Muscle of leg (tissue), 11 donors: ENCODE measurements around the gene HRH1. TPM values are rescaled to one million over a fixed set of nuclear protein-coding genes. Genes with fewer than 3 reads are reported as not detected.
A peak's percentile ranks its signal among the peaks of the same experiment; 100 is the strongest.
"Not testable (repeated sequence)": the region's sequence is repeated elsewhere in the genome, so short reads cannot be mapped to it uniquely, and the experiment has no call there.

Experiments
- DNase-seq: peaks from one replicate; pipeline ENCODE4 v3.0.0; 2013
- H3K27ac ChIP-seq: one replicate; pipeline ENCODE4 v1.5.1; 2013; ENCODE audit warnings: mild to moderate bottlenecking, low read length, control low read depth
- H3K27me3 ChIP-seq: one replicate; pipeline ENCODE4 v1.6.1; 2013; ENCODE audit warnings: low read length; ENCODE audit not compliant: control insufficient read depth, insufficient read depth
- H3K36me3 ChIP-seq: one replicate; pipeline ENCODE4 v1.6.1; 2013; ENCODE audit warnings: low read length; ENCODE audit not compliant: control insufficient read depth, insufficient read depth
- H3K4me1 ChIP-seq: one replicate; pipeline ENCODE4 v1.6.1; 2013; ENCODE audit warnings: low read length; ENCODE audit not compliant: control insufficient read depth, insufficient read depth
- H3K4me3 ChIP-seq: one replicate; pipeline ENCODE4 v1.5.1; 2013; ENCODE audit warnings: low read length, control low read depth
- H3K9me3 ChIP-seq: replicated peaks from 2 replicates; pipeline ENCODE4 v1.6.1; 2013; ENCODE audit warnings: low read depth, low read length; ENCODE audit not compliant: control insufficient read depth
- WGBS: methylation state at CpG from one replicate; pipeline ENCODE4 v1.1.5; 2013; ENCODE audit warnings: missing lambda C conversion rate; ENCODE audit not compliant: insufficient coverage; 5-methylcytosine and 5-hydroxymethylcytosine counted together
- polyA plus RNA-seq, 8 donors: library from polyadenylated mRNA; unstranded; fragments of 120-200 nt; gene quantifications; one replicate each; pipeline versions ENCODE4 v1.2.1 to v1.2.3, GENCODE V29; 2013; ENCODE audit warnings: inconsistent platforms in 1 of 8, low replicate concordance in 1 of 8; ENCODE audit not compliant: insufficient read length in 8 of 8, insufficient read depth in 1 of 8
- total RNA-seq: library from RNA; stranded (reverse); fragments of 120-200 nt; gene quantifications from one replicate; pipeline ENCODE4 v1.2.4, GENCODE V29; 2013

HRH1 gene
- total and polyA plus RNA-seq, 9 donors = 1.6 to 6.2 (median 3.2) TPM

DNA sequence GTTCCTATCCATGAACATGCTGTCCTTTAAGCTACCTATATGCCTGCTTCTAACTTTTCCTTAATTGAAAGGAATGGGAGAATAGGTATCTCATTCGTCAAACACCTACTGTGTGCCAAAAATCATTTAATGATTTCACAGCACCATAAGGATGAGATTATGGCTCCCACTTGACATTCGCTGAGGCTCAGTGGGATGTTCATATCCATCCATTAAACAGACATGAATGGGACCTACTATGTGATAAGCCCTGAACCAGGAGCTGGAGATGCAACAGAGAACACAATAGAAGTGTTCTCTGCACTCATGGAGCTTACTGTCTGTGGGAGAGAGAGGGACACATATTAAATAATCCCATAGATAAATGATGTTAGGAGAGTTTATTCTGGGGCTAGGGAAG, 49.7 kb downstream of the HRH1 start:
- no peaks in the 10 kb centered on the region for H3K9me3 ChIP-seq
- no peaks in the 10 kb centered on the region for H3K27me3 ChIP-seq
- no peak overlapping the region for H3K4me3 ChIP-seq
- no CpG with 5 or more reads among the region's 2 CpGs for WGBS
- no peaks in the 10 kb centered on the region for H3K36me3 ChIP-seq
- H3K27ac ChIP-seq = no peak overlapping the region
- peaks cover 20% of the 10 kb centered on the region for H3K4me1 ChIP-seq
- DNase-seq = no peak

DNA sequence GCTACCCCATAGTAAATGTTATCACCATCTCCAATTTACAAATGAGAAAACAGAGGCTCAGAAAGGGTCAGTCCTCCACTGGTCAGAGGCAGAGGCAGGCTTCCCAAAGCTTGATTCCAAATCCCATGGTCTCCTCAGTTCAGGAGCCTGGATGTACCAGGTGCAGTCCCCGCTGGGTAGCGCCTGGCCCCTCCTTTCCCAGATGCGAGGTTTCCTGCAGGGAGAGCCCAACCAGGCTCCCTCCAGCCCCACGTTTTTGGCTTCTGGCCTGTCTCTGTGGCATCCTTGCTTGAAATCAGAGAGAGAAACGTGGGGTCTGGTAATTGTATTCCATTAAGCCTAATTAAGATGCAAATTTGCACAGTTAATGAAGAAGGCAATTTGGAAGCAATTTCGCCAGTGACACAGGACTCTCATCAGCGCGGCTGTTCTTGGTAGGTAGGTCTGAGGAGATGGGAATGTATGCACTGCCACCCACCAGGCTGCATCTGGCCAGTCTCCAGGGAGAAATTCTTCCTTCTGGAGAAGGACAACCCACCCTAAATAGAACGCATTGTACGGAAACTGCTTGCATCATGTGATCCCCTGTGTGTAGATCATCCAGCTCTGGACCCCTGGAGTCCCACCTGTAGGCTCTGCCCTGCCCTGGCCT, 50.5 kb downstream of the HRH1 start:
- no peak for DNase-seq

DNA sequence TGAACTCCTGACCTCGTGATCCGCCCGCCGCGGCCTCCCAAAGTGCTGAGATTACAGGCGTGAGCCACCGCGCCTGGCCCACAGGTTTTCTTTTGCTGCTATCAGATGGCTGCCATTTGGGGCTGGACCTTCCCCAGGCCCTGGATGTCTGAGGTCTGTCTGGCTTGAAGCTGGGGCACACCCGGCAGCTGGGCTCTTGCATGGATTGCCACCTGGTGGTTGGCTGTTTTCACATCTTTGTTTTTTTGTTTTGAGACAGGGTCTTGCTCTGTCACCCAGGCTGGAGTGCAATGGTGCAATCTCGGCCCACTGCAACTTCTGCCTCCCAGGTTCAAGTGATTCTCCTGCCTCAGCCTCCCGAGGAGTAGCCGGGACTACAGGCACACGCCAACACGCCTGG, 51.6 kb downstream of the HRH1 start:
- H3K4me3 ChIP-seq, H3K27me3 ChIP-seq, H3K9me3 ChIP-seq, H3K36me3 ChIP-seq, H3K27ac ChIP-seq, DNase-seq: not testable (repeated sequence)
- 85% methylated on average over 9 of the region's 14 CpGs for WGBS
- peaks cover 20% of the 10 kb centered on the region for H3K4me1 ChIP-seq

More for the DNA sequence above, 50.5 kb downstream of the HRH1 start:
- Histone ChIP-seq H3K27me3 (no peaks in the 10 kb centered on the region), H3K4me1 (peaks cover 20% of the 10 kb centered on the region), H3K36me3 (no peaks in the 10 kb centered on the region), H3K27ac (no peak overlapping the region), H3K9me3 (no peaks in the 10 kb centered on the region), H3K4me3 (no peak overlapping the region)
- WGBS = 14% methylated on average over 4 of the region's 10 CpGs

DNA sequence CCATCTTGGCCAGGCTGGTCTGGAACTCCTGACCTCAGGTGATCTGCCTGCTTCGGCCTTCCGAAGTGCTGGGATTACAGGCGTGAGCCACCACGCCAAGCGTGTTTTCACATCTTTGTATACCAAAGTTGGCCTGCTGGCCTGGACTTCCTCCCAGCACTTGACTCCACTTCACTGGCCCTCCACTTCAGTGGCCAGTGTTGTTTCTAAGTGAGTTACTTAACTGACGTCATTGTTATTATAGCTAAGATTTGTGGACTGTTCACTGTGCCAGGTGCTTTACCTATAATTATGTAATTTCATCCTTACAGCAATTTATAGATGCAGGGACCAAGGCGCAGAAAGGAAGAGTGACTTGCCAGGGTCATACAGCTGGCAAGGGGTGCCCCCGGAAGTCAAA, 52.0 kb downstream of the HRH1 start:
- H3K4me3 ChIP-seq = no peak overlapping the region
- H3K4me1 ChIP-seq = peaks cover 16% of the 10 kb centered on the region
- no peaks in the 10 kb centered on the region for H3K27me3 ChIP-seq
- H3K9me3 ChIP-seq = no peaks in the 10 kb centered on the region
- H3K27ac ChIP-seq = no peak overlapping the region
- no peak for DNase-seq
- 86% methylated on average over 5 of the region's 8 CpGs for WGBS
- H3K36me3 ChIP-seq = no peaks in the 10 kb centered on the region

DNA sequence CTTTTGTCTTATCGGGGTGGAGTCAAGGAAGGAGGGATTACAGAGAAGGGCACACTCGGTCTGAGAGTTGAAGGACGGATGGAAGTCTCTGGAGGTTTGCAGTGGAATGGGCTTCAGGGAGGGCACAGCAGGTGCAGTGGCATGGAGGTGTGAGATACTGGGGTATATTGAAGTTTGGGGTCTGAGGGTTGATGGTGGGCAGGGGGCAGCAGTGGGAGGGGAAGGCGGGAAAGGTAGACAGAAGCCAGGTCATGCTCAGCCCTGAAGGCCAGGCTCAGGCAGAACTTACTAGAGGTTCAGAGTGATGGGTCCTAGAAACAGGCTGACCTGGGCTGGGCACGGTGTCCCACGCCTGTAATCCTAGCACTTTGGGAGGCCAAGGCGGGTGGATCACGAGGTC, 52.7 kb downstream of the HRH1 start:
- Histone ChIP-seq H3K4me3 (no peak overlapping the region), H3K9me3 (no peaks in the 10 kb centered on the region), H3K36me3 (no peaks in the 10 kb centered on the region), H3K27ac (no peak overlapping the region), H3K27me3 (no peaks in the 10 kb centered on the region), H3K4me1 (peaks cover 13% of the 10 kb centered on the region)
- no peak for DNase-seq
- WGBS = 89% methylated on average over 8 of the region's 8 CpGs

DNA sequence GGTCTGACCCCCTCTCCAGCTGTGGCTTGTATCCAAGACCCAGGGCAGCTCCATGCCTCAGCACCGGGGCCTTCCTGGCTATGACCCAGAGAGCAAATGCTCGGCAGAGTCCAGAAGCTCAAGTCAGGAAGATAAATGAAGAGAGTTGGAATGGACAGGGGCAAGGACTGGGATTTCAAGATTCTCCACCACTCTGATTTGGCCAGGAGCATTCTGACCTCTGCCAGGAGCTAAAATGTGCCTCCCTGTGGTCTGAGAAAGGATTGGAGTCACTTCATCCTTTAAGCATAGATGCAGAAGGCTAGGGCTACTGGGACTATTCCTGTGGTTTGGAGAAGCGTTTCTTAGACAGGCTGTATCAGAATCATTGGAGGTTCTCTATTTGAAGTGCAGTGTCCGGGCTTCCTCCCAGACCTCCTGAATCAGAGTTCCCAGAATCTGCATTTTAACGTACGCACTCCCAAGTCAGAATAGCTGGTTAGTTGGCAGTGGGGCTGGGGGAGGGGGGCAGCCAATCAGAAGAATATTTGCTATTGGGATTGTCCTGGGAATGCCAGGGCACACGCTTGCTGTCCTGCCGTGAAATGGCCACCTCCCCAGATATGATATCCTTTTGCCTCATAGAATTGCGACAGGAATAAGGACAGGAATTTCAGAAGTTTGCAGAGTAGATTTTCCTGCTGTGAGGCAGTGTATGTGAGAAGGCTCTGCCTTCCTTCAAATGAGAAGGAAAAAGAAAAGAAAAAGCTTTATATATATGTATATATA, 57.4 kb downstream of the HRH1 start:
- Histone ChIP-seq H3K9me3 (no peaks in the 10 kb centered on the region), H3K36me3 (no peaks in the 10 kb centered on the region), H3K4me1 (no peaks in the 10 kb centered on the region), H3K27me3 (no peaks in the 10 kb centered on the region), H3K27ac (no peak overlapping the region), H3K4me3 (no peak overlapping the region)
- 40% methylated on average over 1 of the region's 9 CpGs for WGBS
- no peak for DNase-seq

DNA sequence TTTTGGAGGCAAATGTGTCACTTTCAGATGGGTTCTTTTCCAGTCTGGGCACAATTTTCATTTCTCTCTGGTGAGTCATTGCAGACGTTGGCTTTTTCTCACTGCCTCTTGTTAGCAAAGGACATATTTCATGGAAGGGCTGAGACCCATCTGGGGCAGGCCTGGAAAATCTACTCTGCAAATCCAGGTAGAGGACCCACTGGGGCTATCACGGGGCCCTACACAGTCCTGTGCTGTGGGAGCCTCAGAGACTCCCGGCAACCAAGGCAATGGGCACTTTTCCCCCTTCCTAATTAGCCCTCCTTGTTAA, 58.0 kb downstream of the HRH1 start:
- DNase-seq = no peak
- WGBS = 54% methylated on average over 3 of the region's 3 CpGs
- no peaks in the 10 kb centered on the region for H3K27me3 ChIP-seq
- H3K27ac ChIP-seq = no peak overlapping the region
- H3K9me3 ChIP-seq = no peaks in the 10 kb centered on the region
- H3K36me3 ChIP-seq = no peaks in the 10 kb centered on the region
- H3K4me1 ChIP-seq = no peaks in the 10 kb centered on the region
- no peak overlapping the region for H3K4me3 ChIP-seq

DNA sequence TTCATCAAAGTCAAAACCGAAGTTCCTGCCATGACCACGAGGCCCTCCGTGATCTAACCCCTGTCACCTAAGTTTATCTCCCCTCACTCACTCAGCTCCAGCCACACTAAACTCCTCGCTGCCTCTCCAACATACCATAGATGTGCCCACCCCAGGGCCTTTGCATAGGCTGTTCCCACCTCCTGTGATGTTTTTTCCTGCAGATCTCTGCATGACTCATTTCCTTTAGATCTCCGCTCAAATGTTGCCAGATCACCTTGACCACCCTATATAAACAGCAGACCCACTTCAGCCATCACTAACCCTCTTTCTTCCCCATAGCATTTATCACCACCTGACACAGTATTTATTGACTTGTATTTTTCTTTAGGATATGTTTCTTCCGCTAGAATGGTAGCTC, 58.5 kb downstream of the HRH1 start:
- Histone ChIP-seq H3K4me3 (no peak overlapping the region), H3K36me3 (no peaks in the 10 kb centered on the region), H3K27ac (no peak overlapping the region), H3K9me3 (no peaks in the 10 kb centered on the region), H3K4me1 (no peaks in the 10 kb centered on the region), H3K27me3 (no peaks in the 10 kb centered on the region)
- no peak for DNase-seq
- WGBS = 92% methylated on average over 5 of the region's 6 CpGs

DNA sequence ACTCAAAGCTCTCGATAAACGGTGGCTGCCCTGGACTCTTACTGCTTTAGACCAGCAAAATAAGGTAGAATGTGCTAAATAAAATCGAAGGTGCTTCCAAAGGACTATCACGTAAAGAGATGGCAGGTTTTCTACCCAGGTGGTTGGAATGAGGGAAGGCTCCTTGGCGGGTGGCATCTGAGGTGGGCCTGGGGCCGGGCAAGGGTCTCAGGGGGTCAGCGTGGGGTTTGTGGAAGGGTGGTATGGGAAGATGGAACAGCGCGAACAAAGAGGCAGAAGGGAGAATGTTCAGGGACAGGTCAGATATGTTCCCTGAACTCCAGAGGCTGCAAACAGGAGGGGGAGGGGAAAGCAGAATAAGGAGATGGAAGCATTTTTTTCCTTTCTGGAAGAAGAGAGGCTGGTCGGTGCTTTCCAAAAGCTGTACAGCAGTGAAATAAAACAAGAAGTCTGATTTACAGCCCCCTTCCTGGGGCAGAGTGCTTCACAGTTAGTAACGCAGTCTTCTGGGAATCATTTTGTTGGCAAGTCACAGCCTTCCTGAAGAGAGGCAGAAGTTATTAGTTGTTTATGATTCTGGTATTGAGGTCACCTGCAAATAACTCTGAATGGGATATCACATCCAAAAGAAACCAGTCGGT, 59.6 kb downstream of the HRH1 start:
- WGBS = 74% methylated on average over 10 of the region's 12 CpGs
- Histone ChIP-seq H3K4me1 (no peaks in the 10 kb centered on the region), H3K27me3 (no peaks in the 10 kb centered on the region), H3K36me3 (no peaks in the 10 kb centered on the region), H3K9me3 (no peaks in the 10 kb centered on the region), H3K4me3 (no peak overlapping the region), H3K27ac (no peak overlapping the region)
- DNase-seq = peak; percentile 38

DNA sequence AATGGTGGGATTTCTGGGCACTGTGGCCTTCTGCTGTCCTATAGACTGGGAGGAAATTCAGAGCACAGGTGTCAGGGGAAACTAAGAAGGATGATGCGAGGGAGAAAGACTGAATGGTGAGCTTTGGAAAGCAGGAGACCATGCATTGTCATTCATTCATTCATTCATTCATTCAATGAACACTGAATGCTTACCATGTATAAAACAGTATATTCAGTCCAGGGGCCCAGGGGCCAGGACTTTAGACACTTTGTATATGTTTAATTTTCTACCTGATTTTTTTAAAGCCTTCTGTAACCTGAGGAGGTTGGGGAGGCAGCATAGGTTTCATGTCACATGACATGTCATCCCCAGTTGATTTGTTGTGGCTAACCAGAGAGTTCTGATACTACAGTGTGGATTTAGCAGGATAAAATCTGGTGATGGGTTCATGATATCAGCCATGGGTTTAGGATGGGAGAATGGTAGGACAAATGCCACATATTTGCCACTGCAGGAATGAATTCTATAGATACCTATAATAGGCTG, 60.2 kb downstream of the HRH1 start:
- DNase-seq = no peak
- Histone ChIP-seq H3K36me3 (no peaks in the 10 kb centered on the region), H3K27ac (no peak overlapping the region), H3K27me3 (no peaks in the 10 kb centered on the region), H3K4me3 (no peak overlapping the region), H3K4me1 (no peaks in the 10 kb centered on the region), H3K9me3 (no peaks in the 10 kb centered on the region)
- WGBS = no CpG with 5 or more reads among the region's 1 CpG
